Measurements from ENCODE around the gene METAP2. TPM values are rescaled to one million over a fixed set of nuclear protein-coding genes. Genes with fewer than 3 reads are reported as not detected.

The METAP2 gene
- total and polyA plus RNA-seq, 2 of the 8 experiments (the other 6 are each of a cell fraction or from before 2014, with no cell fraction given) = 41.3 to 114 TPM

GRCh38 chr12:95459310-95459709, 14.6 kb upstream of the METAP2 start:
- Histone ChIP-seq H3K27me3 (replicated peaks in 1 of 4; ENCODE audit: control insufficient read depth in 3 of 4, extremely low read depth in 1 of 4, insufficient read depth in 3 of 4, low read length in 3 of 4) (no peaks in the 10 kb centered on the region), H3K18ac (ENCODE audit: extremely low read depth, low read length) (no peak overlapping the region), H2BK5ac (ENCODE audit: low read depth, low read length) (no peak overlapping the region), H3K36me3 (ENCODE audit: control insufficient read depth in 2 of 4, insufficient read depth in 4 of 4, low read length in 3 of 4) (no peaks in the 10 kb centered on the region), H2AFZ (ENCODE audit: low read length) (no peak overlapping the region), H3K79me1 (ENCODE audit: low read depth, low read length) (no peaks in the 10 kb centered on the region), H3K23me2 (ENCODE audit: low read depth, low read length) (no peaks in the 10 kb centered on the region), H3K4me2 (ENCODE audit: insufficient read depth in 1 of 2, low read depth in 2 of 2, low read length in 2 of 2) (no peak overlapping the region), H2BK120ac (replicated peaks; ENCODE audit: low read depth, low read length) (no peak overlapping the region), H2BK20ac (ENCODE audit: low read length) (no peak overlapping the region), H3K4ac (replicated peaks; ENCODE audit: insufficient read length, low read depth, low read length) (no peak overlapping the region), H3K14ac (ENCODE audit: insufficient read length) (no peak overlapping the region), H4K8ac (ENCODE audit: extremely low read depth, insufficient read depth, low read length) (no peak overlapping the region), H2BK15ac (ENCODE audit: low read length) (no peak overlapping the region), H3K79me2 (ENCODE audit: control insufficient read depth in 1 of 2, insufficient read depth in 2 of 2, low read length in 2 of 2) (no peaks in the 10 kb centered on the region), H4K20me1 (replicated peaks in 1 of 2; ENCODE audit: control insufficient read depth in 1 of 2, insufficient read depth in 2 of 2, low read length in 2 of 2) (no peaks in the 10 kb centered on the region), H3K9ac (replicated peaks in 1 of 4; ENCODE audit: extremely low read depth in 1 of 4, low read depth in 3 of 4, low read length in 3 of 4) (no peak overlapping the region), H2AK5ac (ENCODE audit: low read depth, low read length) (no peak overlapping the region), H3K9me3 (ENCODE audit: insufficient read depth in 2 of 2, low read depth in 1 of 2, low read length in 1 of 2) (peaks cover 15 to 19% of the 10 kb centered on the region in 2 experiments; a peak in 2 of 4 replicates), H3K27ac (ENCODE audit: low read depth, low read length) (no peak overlapping the region), H3K4me1 (replicated peaks in 1 of 4; ENCODE audit: control insufficient read depth in 3 of 4, insufficient read depth in 4 of 4, low read length in 3 of 4) (no peaks in the 10 kb centered on the region), H2BK12ac (ENCODE audit: low read depth, low read length) (no peak overlapping the region), H3K23ac (ENCODE audit: insufficient read length) (no peak overlapping the region), H4K91ac (replicated peaks; ENCODE audit: insufficient read length, low read length) (no peak overlapping the region), H3K56ac (replicated peaks; ENCODE audit: insufficient read length, low read depth, low read length) (no peak overlapping the region), H4K5ac (ENCODE audit: insufficient read length, low read depth, low read length) (no peak overlapping the region), H3K4me3 (ENCODE audit: extremely low read depth in 1 of 4, insufficient read depth in 2 of 4, low read depth in 3 of 4, low read length in 4 of 4) (no peak overlapping the region)
- DNase-seq (ENCODE audit: low read depth in 1 of 2, low spot score in 2 of 2) (no peak), FAIRE-seq (no peak)
- CTCF ChIA-PET (ENCODE audit: partially characterized antibody) = no interaction called here
- POLR2A ChIA-PET (ENCODE audit: partially characterized antibody) = no interaction called here
- 91% methylated on average over 3 of the region's 3 CpGs; no CpG with 5 or more reads in 1 of the 2 experiments for WGBS, 2 experiments (ENCODE audit: extremely low coverage in 1 of 2, insufficient coverage in 1 of 2, insufficient read length in 1 of 2, insufficient replicate concordance in 2 of 2, low coverage in 1 of 2, low lambda C conversion rate in 2 of 2, missing lambda C conversion rate in 1 of 2)
- no peak for TF ChIP-seq KDM5A (IDR thresholded peaks at IDR 0.05; ENCODE audit: low read length)
- TF ChIP-seq YY1 (IDR thresholded peaks at IDR 0.05; ENCODE audit: low read depth, low read length) = no peak
- TF ChIP-seq ASH2L (IDR thresholded peaks at IDR 0.05; ENCODE audit: low read length) = no peak
- TF ChIP-seq SAP30 (IDR thresholded peaks at IDR 0.05; ENCODE audit: insufficient read depth, insufficient replicate concordance, low read length) = no peak
- no peak for TF ChIP-seq TEAD4 (IDR thresholded peaks at IDR 0.05; ENCODE audit: low read depth, low read length)
- TF ChIP-seq BRCA1 (IDR thresholded peaks at IDR 0.05; ENCODE audit: low read depth, low read length) = no peak
- TF ChIP-seq SIX5 (IDR thresholded peaks at IDR 0.05; ENCODE audit: low read depth, low read length) = no peak
- no peak for TF ChIP-seq TCF12 (IDR thresholded peaks at IDR 0.05; ENCODE audit: low read depth, low read length)
- TF ChIP-seq CTBP2 (IDR thresholded peaks at IDR 0.05; ENCODE audit: borderline replicate concordance, insufficient read depth, insufficient read length, low read length) = no peak
- TF ChIP-seq, protein P1, sequence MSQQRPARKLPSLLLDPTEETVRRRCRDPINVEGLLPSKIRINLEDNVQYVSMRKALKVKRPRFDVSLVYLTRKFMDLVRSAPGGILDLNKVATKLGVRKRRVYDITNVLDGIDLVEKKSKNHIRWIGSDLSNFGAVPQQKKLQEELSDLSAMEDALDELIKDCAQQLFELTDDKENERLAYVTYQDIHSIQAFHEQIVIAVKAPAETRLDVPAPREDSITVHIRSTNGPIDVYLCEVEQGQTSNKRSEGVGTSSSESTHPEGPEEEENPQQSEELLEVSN (IDR thresholded peaks at IDR 0.05) = no peak
- TF ChIP-seq TAF1 (IDR thresholded peaks at IDR 0.05; ENCODE audit: low read depth, low read length) = no peak
- no peak for TF ChIP-seq BCL11A (IDR thresholded peaks at IDR 0.05; ENCODE audit: low read depth in 2 of 2, low read length in 2 of 2)
- no peak for TF ChIP-seq TAF7 (optimal IDR thresholded peaks at IDR 0.05; ENCODE audit: borderline replicate concordance, low read depth, low read length)
- TF ChIP-seq HDAC6 (IDR thresholded peaks at IDR 0.05; ENCODE audit: low read depth, low read length) = no peak

All from H1 (cell line).